ENCODE measurements around the gene LYSET. TPM values are rescaled to one million over a fixed set of nuclear protein-coding genes. Genes with fewer than 3 reads are reported as not detected.
"Not testable (repeated sequence)": the region's sequence is repeated elsewhere in the genome, so short reads cannot be mapped to it uniquely, and the experiment has no call there.

LYSET gene
- total RNA-seq, 1 experiment from 2014 or later = 14.3 TPM

- no TSS peak for BruUV-seq (replicated peaks)
- Histone ChIP-seq H3K4me1 (replicated peaks; ENCODE audit: insufficient read depth) (no peaks in the 10 kb centered on the region), H4K20me1 (ENCODE audit: insufficient read depth) (no peaks in the 10 kb centered on the region), H2AFZ (no peak overlapping the region), H3F3A (ENCODE audit: insufficient read depth, low read depth) (peaks cover 4% of the 10 kb centered on the region; the same call in 1 of the 2 replicates), H3K4me3 (no peak overlapping the region), H3K9me2 (ENCODE audit: insufficient read depth) (no peaks in the 10 kb centered on the region), H3K36me3 (ENCODE audit: low read depth) (no peaks in the 10 kb centered on the region; the same call in 1 of the 2 replicates), H3K4me2 (no peak overlapping the region), H3K9me3 (ENCODE audit: insufficient read depth, low read depth) (no peaks in the 10 kb centered on the region), H3K27ac (no peak overlapping the region), H3K79me2 (ENCODE audit: low read depth) (no peaks in the 10 kb centered on the region), H3K27me3 (ENCODE audit: insufficient read depth, low read depth) (no peaks in the 10 kb centered on the region)
- no peak for DNase-seq
- CTCF ChIA-PET = no interaction called here
- POLR2A ChIA-PET (ENCODE audit: unreplicated experiment) = no interaction called here
- TF ChIP-seq CTCF (conservative IDR thresholded peaks at IDR 0.05) (no peak), EZH2 (IDR thresholded peaks at IDR 0.05; ENCODE audit: low read depth) (no peak)
- intact Hi-C loops (cut with micrococcal nuclease; ENCODE audit: unreplicated experiment) = loop anchor here (5.0 kb wide), 1 partner anchor 311 kb away; no protein-coding TSS in a partner anchor
Measured at GRCh38 chr14:93231129-93231979, 46.2 kb downstream of the LYSET start.

- Histone ChIP-seq H3K9me2 (ENCODE audit: insufficient read depth) (no peaks in the 10 kb centered on the region), H3K4me2 (no peak overlapping the region), H3K79me2 (ENCODE audit: low read depth) (no peaks in the 10 kb centered on the region), H3K36me3 (ENCODE audit: low read depth) (no peaks in the 10 kb centered on the region; the same call in 1 of the 2 replicates), H3K4me3 (no peak overlapping the region), H3K27ac (no peak overlapping the region), H2AFZ (no peak overlapping the region), H3F3A (ENCODE audit: insufficient read depth, low read depth) (peaks cover 4% of the 10 kb centered on the region; the same call in 1 of the 2 replicates), H3K9me3 (ENCODE audit: insufficient read depth, low read depth) (no peaks in the 10 kb centered on the region), H4K20me1 (ENCODE audit: insufficient read depth) (no peaks in the 10 kb centered on the region), H3K27me3 (ENCODE audit: insufficient read depth, low read depth) (no peaks in the 10 kb centered on the region), H3K4me1 (replicated peaks; ENCODE audit: insufficient read depth) (no peaks in the 10 kb centered on the region)
- POLR2A ChIA-PET (ENCODE audit: unreplicated experiment) = no interaction called here
- intact Hi-C loops (cut with micrococcal nuclease; ENCODE audit: unreplicated experiment) = loop anchor here (5.0 kb wide), 1 partner anchor 310 kb away; no protein-coding TSS in a partner anchor
- TF ChIP-seq CTCF (conservative IDR thresholded peaks at IDR 0.05) (no peak), EZH2 (IDR thresholded peaks at IDR 0.05; ENCODE audit: low read depth) (no peak)
- DNase-seq = no peak
- CTCF ChIA-PET = no interaction called here
- BruUV-seq (replicated peaks) = no TSS peak
Measured at GRCh38 chr14:93232159-93232558, 47.0 kb downstream of the LYSET start.

GRCh38 chr14:93233078-93233477 lies 48.0 kb downstream of the LYSET start:
- H4K20me1 ChIP-seq (ENCODE audit: insufficient read depth); H3K4me3 ChIP-seq; H3F3A ChIP-seq (ENCODE audit: insufficient read depth, low read depth); H2AFZ ChIP-seq; H3K79me2 ChIP-seq (ENCODE audit: low read depth); H3K27ac ChIP-seq; H3K9me3 ChIP-seq (ENCODE audit: insufficient read depth, low read depth); CTCF ChIA-PET; DNase-seq; H3K9me2 ChIP-seq (ENCODE audit: insufficient read depth); POLR2A ChIA-PET (ENCODE audit: unreplicated experiment); H3K4me2 ChIP-seq; H3K36me3 ChIP-seq (ENCODE audit: low read depth); H3K4me1 ChIP-seq (replicated peaks; ENCODE audit: insufficient read depth); H3K27me3 ChIP-seq (ENCODE audit: insufficient read depth, low read depth); BruUV-seq (replicated peaks): not testable (repeated sequence)
- intact Hi-C loops (cut with micrococcal nuclease; ENCODE audit: unreplicated experiment) = loop anchor here (5.0 kb wide), 1 partner anchor 309 kb away; no protein-coding TSS in a partner anchor

Data from PC-9 (cell line).